HG03571 (cell line): ENCODE data around the gene SPOUT1.
"Not testable (repeated sequence)": the region's sequence is repeated elsewhere in the genome, so short reads cannot be mapped to it uniquely, and the experiment has no call there.

ENCODE experiments used
- ATAC-seq: cut with Tn5 transposase; IDR thresholded peaks from one replicate; pipeline ENCODE4 v1.9.1; 2021; ENCODE audit not compliant: unreplicated experiment

The SPOUT1 gene

DNA sequence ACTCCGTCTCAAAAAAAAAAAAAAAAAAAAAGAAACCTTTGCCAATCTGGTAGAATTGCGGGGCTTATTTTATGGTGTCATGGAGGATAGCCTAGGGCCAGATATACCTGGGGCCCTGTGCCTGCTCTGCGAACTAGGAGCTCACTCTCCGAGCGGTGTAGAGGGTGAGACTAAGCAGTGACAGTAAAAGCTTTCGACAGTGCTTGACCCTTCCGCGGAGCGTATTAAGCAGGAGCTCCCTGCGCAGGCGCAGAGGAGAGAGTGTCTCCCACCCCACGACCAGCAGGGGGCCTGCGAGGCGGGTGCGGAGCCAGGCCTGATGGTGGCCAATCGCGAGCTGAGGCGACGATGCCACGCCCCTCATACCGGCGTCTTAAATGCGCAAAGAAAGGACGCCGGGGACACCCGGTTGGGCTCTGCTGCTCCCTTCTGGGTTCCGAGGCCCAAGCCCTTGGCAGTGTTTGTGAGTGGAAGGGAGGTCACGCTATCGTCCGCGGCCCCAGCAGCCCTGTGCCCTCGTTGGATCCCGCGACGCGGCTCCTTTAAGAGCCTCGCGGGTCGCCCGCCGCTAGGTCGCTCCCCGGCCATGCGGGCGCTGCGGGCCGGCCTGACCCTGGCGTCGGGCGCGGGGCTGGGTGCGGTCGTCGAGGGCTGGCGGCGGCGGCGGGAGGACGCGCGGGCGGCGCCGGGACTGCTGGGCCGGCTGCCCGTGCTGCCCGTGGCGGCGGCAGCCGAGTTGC, 11.3 kb downstream of the SPOUT1 start, which contains the start of gene ENDOG:
TSS of gene ENDOG (plus strand) at position 402 of the 740 bp plus-strand sequence. CDS start at position 587, 185 bp downstream.
- ATAC-seq: peak; percentile 74

DNA sequence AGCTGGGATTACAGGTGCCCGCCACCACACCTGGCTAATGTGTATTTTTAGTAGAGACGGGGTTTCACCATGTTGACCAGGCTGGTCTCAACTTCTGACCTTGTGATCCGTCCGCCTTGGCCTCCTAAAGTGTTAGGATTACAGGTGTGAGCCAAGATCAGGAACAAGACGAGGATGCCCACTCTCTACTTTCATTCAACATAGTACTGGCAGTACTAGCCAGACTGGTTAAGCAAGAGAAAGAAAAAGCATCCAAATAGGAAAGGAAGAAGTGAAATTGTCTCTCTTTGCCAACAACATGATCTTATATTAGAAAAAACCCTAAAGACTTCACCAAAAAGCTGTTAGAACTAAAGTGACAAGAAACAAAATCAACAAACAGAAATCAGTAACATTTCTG, 18.7 kb downstream of the SPOUT1 start:
- no peak for ATAC-seq

DNA sequence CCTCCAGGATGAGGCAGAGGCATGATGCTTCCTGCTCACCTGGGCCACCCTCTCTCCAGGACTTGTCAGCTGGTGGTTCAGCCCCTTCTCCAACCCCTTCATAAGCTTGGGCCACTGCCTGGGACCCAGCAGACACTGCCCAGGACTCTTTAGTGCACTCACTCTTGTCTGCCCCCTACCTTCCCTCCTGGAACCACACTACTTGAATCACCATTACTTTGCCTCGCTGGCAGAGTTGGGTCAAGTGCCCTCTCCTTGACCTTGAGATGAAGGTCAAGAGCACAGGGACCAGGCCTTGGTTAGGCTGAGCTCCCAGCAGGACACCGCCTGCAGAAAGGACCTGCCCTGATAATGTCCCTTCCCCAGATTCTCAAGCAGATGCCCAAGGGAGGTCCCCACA, 19.8 kb downstream of the SPOUT1 start:
- no peak for ATAC-seq

DNA sequence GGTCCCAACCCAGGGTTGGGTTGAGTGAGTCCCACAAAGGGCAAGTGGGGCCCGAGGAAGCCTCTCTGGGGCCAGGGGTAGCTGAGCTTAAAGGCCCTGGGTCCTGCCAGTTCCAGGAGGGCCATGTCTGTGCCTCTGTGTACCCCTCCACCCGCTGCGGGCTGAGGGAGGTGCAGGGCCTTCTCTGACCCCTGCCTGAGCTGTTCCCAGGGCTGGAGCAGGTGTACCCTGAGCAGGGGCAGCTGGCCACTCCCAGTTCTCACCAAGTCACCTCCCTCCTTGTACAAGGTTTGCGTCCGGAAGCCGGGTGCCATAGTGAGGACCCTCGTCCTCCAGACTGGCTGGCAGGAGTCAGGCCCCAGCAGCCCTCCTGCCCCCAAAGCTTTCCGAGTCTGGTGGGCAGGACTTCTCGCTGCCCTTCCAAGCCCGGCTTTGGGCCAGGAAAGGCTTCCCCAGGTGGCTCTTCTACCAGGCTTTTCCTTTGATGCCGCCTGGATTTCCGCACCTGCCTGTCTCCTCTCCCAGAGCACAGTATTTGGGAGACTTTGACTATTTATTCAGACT, 20.5 kb downstream of the SPOUT1 start:
- no peak for ATAC-seq

DNA sequence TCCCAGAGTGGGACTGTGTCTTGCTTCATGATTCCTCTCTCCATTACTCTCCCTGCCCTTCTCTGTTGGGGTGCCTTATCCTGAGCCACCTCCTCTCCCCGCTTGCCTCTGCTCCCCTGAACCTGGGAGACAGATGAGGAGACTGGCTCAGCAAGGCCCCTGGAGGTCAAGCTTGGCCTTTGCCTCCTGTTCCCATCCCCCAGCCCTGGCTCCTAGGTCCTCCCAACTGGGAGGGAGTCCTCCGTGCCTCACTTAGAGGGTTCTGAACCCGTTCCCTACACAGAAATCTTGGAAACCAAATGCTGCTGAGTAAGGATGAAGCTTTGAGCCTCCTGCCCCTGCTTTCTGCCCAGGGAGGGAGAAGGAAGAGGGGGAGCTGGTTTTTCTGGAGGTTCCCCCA, 21.1 kb downstream of the SPOUT1 start:
- no peak for ATAC-seq

DNA sequence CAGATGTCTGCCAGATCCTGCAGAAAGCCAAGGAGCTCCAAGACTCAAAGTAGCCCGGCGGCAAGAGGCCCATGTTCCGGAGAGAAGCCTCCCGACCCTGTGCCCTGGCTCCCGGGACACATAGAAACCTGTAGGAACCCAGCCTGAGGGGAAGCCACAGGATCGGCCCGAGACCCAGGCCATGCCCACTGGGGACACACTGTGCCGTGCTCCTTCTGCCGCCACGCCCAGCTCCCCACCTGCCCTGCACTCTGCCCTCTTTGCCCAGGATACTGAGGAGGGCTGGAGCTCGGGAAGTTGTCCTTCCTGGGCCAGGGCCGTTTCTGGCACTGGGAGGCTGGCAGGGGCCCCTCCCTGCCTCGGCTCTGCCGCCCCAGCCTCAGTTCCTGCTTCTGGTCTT, 21.8 kb downstream of the SPOUT1 start:
- no peak for ATAC-seq

DNA sequence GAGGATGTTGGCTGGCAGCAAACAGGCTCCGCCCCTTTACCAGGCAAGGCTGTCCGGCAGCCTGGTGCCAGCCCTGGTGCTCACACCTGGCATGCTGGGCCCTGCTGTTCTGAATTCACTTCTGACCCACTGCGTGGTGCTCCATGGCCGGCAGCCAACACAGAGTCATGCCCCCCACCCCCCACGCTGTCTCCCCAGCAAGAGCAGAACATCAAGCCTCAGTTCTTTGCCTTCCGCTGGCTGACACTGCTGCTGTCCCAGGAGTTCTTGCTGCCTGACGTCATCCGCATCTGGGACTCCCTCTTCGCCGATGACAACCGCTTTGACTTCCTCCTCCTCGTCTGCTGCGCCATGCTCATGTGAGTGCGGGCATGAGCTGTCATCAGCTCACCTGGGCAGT, 23.9 kb downstream of the SPOUT1 start:
- no peak for ATAC-seq

DNA sequence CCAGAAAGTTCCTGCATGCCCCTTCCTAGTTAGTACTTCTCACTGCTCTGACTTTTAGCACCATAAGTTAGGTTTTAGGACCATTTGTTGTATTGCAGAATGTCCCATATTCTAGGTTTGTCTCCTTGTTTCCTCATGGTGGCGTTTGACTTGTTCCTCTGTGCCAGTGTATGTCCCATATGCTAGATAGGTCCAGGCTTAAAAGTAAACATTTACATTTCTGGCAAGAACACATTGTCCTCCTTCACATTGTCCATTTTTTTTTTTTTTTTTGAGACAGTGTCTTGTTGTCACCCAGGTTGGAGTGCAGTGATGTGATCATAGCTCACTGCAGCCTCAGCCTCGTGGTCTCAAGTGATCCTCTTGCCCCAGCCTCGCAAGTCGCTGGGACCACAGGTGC, 27.1 kb downstream of the SPOUT1 start:
- no peak for ATAC-seq

DNA sequence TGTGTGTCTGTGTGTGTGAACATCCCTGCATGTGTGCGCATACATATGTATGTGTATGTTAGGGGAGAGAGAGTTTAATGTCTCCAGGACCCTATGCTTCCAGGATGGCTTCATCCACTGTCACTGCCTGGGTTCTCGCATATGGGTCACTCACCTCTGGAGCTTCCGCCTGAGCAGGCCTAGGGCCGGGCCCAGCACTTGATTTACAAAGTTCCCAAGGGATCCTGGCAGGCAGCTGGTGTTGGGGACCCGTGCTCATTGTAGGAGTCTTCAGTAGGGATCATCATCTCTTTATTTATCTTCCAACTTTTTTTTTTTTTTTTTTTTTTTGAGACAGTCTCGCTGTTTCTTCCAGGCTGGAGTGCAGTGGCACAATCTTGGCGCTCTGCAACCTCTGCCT, 29.5 kb downstream of the SPOUT1 start:
- no peak for ATAC-seq

DNA sequence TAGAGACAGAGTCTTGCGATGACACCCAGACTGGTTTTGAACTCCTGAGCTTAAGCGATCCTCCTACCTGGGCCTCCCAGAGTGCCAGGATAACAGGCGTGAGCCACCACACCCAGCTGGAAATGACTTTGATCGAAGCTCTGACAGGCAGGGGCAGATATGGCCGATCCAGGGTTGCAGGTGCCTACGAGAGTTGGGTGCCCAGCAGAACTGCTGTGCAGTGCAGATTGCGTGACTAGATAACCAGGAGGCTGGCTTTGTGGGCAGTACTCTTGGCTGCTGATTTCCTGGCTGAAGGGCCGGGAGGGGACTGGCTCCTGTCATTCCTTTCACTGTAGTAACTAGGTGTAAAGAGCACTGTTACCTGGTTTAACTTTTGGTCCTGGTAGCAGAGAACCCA, 30.7 kb downstream of the SPOUT1 start:
- no peak for ATAC-seq

DNA sequence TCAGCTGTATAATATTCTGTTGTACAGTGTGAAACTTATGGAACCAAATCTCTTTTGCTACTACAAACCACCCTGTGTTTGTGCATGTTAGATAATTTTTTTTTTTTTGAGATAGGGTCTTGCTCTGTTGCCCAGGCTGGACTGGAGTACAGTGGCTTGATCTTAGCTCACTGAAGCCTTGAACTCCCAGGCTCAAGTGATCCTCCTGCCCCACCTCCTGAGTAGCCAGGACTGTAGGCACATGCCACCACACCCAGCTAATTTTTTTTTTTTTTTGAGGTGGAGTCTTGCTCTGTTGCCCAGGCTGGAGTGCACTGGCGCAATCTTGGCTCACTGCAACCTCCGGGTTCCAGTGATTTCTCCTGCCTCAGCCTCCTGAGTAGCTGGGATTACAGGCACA, 34.6 kb downstream of the SPOUT1 start:
- ATAC-seq: not testable (repeated sequence)

DNA sequence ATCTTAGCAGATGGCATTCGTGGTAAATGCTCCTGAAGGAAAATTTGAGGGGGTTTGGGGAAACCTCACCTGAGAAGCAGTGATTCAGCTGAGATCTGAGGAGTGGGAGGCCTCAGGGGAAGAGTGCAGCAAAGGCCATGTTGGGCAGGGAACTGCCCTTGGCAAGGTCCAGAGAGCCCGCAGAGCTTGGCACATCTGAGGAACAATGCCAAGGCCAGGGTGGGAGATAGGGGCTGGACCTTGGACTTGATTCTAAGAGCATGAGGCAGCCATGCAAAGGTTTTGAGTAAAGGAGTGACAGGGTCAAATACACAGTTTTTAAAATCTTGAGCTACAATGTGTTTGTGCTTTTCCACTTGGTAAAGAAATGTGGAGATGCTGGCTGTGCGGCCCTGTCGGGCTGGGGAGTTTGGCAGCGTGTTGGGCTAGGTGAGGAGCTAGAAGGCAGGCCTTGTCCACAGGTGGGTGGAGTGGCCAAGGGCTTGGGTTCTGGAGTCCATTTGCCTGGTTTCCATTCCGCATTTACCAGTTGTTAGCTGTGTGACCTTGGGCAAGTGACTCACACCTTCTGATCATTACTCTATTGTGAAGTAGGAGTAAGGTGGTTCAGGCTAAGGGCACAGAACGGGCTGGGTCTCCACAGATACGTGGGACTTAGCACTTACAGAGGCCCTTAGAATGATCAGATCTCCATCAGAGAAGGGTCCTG, 36.5 kb downstream of the SPOUT1 start:
- ATAC-seq: no peak

DNA sequence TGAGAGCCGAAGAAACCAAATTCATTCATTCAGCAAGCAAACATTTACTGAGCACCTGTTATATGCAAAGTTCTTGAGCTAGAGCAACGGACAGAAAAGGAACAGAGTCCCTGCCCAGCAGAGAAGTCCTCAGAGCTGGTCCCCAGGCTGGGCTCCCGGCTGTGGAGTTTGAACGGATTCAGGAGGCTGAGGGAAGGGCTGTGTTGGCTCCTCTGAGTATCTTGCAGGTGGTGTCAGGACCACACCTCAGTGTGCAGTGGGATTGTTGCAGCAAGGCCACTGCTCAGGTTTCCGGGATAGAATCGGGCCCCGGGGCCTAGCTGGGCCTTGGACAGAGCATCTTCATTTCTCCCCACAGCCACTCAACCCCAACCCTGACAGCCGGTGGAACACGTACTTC, 37.5 kb downstream of the SPOUT1 start:
- ATAC-seq: no peak

DNA sequence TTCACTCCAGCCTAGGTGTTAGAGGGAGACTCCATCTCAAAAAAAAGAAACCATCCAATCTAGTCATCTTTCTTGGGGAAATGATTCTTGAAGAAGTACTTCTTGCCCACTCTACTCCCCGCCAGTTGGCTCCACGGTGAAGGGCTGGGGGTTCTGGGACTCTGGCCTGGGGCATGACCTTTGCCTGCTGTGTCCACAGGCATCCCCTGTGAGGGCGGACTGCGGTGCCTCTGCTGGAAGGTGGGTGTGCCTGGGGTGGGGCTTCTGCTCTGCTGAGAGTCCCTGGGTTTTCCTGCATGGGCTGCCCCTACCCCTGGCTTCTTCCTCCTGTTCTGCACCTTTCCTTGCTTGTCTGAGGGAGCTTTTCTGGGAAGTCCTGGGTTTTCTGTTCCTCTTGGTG, 39.1 kb downstream of the SPOUT1 start:
- no peak for ATAC-seq

DNA sequence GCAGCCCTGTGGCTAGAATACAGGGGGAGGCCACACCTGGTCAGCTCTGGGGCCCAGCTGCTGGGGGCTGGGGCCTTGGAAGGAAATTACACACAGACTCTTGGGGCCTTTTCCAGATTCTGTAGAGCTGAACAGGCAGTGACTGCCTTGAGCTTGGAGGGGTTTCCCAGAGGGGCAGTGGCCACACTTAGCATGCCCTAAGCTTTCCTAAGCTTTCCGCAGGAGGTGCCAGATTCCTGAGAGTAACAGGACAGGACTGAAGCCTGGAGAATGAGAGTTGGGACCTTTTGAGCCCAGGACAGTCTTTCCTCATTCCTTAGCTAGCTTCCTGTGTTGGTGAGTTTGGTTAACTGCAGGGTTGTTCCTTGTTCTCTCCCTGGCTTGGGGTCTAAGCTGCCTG, 41.1 kb downstream of the SPOUT1 start:
- no peak for ATAC-seq

DNA sequence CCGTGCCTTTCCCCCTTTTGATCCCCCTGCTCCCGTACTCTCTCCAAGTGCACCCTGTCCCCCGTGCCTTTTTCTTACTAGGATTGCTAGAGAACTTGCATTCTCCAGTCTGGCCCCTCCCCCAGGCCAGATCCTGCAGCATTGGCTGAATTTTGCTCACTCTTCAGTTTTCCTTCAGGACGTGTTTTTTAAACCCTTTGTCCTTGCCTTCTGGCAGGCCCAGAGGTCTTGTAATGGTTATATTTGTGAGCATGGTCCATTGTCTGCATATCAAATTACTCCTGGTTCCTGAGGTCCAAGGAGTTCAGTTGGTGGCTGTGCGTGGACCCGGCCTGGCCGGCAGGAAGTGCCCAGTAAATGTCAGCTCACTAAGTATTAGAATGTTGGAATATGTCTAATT, 41.9 kb downstream of the SPOUT1 start:
- ATAC-seq: no peak

DNA sequence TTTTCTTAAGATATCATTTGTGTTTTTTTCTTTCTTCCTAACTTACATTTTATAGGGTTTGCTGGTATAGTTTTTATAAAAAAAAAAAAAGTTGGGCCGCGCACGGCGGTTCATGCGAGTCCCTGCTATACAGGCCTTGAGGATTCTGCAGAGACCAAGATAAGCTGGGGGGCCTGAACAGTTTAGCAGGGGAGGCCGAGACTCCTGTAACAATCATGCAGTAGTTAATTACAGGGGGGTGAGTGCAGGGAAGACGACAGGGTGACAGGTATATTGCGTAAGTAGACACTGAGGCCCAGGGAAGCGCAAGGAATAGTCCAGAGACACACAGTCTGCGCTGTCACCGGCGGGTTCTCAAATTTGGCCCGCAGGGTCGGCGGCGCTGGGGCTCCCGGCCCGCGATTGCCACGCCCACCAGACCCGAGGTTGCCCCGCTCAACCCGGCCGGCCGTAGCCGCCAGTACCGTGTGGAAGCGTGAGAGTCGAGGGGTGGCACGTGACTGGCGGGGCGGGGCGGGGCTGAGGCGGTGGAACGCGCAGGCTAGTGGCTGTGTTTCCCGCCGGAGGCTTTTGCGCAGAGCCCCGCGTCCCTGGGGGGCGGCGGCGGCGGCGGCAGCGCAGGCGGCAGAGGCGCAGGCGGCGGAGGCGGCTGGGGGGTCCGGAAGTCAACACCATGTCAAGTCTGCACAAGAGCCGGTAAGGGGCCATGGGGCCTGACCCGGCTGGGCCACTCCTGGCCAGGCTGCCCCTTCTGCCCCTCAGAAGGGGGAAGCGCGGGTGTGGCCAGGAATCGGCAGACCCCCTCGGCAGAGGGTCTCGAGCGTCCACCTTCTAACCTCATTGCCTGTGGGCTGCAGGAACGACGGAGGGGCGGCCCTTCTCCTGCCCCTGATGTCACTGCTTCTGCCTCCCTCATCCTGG, 42.7 kb downstream of the SPOUT1 start, which contains the start of gene TBC1D13:
TSS of gene TBC1D13 (plus strand) at position 573 of the 921 bp plus-strand sequence. CDS start at position 674, 101 bp downstream.
- ATAC-seq: peak; percentile 81

DNA sequence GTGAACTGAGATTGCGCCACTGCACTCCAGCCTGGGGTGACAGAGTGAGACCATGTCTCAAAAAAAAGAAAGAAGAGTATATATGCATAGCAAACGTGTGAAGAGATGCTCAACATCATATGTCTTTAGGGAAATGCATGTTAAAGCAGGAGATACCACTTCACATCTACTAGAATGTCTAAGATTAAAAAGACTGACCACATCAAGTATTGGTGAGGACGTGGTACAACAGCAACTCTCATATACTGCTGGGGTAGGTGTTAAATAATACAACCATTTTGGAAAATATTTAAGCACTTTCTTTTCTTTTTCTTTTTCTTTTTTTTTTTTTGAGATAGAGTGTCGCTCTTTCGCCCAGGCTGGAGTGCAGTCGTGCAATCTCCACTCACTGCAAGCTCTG, 44.2 kb downstream of the SPOUT1 start:
- no peak for ATAC-seq

DNA sequence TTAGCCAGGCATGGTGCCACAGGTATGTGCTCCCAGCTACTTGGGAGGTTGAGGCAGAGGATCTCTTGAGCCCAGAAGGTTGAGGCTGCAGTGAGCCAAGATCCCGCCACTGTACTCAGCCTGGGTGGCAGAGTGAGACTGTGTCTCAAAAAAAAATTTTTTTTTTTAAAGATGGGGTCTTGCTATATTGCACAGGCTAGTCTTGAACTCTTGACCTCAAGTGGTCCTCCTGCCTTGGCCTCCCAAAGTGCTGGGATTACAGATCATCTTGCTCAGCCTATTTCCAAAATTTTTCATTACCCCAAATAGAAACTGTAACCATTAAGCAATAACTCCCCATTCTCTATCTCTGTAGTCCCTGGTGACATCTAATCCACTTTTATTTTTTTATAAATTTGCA, 46.9 kb downstream of the SPOUT1 start:
- no peak for ATAC-seq

DNA sequence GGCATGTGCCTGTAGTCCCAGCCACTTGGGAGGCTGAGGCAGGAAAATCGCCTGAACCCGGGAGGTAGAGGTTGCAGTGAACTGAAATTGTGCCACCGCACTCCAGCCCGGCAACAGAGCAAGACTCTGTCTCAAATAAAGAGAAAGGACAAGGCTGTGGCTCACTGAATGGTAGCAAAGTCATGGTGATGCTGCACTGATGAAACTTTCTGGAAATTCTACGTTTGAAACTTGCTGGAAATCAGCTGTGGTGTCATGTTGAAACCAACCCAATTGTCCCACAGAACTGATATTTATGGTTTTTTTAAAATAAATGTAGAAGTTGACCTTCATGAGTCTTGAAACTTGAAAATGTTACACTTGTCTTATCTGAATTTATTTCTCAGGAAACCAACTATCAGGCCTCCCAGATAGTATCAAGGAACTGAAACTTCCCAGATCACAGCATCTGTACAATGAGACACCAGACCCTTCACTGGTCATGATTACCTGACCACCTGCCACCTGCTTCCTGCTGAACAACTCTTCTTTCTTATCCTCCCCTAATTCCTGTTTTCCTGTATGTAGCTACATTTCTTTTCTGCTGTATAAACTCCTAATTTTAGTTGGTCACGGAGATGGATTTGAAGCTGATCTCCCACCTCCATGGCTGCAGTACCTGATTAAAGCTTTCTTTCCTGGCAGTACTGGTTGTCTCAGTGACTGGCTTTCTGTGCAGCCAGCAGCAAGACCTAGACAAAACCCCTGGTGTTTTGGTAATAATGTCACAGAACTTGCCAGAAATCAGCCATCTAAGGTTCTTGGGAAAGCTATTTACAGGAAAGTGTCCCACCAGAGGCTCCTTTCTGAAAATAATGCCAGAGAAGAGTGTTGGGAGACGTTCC, 48.2 kb downstream of the SPOUT1 start:
- no peak for ATAC-seq
